GM12865 (cell line): ENCODE measurements around the gene PRLR.

Experiments used
- DNase-seq: peaks from one replicate; pipeline ENCODE4 v3.0.0; 2010; ENCODE audit warnings: low read depth
- H3K4me3 ChIP-seq: 2 replicates; pipeline ENCODE4 v1.5.1; 2011; ENCODE audit warnings: mild to moderate bottlenecking, low read depth, low read length, control low read depth
- TF ChIP-seq, protein P1 (sequence below): IDR thresholded peaks from 2 replicates; pipeline ENCODE4 v1.5.1; 2011; ENCODE audit warnings: low read length, control low read depth, low read depth, inconsistent platforms; ENCODE audit not compliant: insufficient read depth; ENCODE audit errors: missing control alignments

PRLR gene

DNA sequence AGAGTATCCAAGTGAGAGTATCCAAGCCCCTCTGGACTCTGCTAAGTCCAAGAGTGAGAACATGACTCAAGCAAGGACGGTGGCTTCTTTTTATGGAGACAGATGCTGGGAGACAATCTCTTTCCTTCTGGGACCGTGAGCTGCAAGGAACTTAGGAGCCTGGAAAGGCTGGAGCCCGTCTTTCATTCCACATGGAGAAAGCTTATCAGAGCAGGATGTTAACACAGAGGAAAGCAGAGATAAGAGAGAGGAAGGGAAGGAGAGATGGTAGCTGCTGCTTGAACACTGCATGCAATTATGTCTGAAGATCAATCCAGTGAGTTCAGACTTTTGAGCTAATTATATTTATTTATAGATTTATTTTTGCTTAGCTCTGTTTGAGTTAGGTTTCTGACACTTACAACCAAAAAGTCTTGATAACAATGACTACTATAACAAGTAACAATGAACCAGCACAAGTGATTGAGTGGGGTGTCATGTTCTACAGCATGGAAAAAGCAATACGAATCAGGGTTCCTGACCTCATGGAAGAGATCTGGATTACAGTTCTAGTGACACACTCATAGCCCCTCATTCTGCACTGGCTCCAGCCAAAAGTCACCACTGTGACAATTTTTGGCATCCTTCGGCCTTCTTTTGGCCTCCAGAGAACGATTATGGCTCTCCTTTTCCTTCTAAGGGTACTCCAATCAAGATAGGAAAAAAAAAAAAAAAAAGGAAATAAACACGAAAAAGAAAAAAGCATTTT is 71.5 kb downstream of the PRLR start:
- TF ChIP-seq, protein P1, sequence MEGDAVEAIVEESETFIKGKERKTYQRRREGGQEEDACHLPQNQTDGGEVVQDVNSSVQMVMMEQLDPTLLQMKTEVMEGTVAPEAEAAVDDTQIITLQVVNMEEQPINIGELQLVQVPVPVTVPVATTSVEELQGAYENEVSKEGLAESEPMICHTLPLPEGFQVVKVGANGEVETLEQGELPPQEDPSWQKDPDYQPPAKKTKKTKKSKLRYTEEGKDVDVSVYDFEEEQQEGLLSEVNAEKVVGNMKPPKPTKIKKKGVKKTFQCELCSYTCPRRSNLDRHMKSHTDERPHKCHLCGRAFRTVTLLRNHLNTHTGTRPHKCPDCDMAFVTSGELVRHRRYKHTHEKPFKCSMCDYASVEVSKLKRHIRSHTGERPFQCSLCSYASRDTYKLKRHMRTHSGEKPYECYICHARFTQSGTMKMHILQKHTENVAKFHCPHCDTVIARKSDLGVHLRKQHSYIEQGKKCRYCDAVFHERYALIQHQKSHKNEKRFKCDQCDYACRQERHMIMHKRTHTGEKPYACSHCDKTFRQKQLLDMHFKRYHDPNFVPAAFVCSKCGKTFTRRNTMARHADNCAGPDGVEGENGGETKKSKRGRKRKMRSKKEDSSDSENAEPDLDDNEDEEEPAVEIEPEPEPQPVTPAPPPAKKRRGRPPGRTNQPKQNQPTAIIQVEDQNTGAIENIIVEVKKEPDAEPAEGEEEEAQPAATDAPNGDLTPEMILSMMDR, result no peak
- no peak overlapping the region for H3K4me3 ChIP-seq
- no peak for DNase-seq

DNA sequence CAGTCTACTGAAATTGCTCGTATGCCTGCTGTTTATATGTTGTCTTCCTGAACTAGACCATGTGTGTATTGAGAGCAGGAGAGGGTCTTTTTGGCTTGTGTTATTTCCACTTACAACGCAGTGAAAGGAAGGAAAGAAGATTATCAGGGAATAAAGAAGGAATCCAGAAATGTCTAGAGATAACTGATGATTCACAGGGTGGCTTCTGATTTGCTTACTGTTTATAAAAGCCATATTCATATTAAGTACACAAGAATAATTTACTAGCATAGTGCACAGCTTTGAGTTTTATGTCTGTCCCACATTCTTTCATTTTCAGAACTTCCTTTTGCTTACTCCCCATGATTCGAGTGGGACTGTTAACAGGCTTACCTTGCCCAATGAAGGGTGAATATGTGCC is 72.1 kb downstream of the PRLR start:
- no peak overlapping the region for H3K4me3 ChIP-seq
- no peak for DNase-seq
- TF ChIP-seq, protein P1, result no peak

DNA sequence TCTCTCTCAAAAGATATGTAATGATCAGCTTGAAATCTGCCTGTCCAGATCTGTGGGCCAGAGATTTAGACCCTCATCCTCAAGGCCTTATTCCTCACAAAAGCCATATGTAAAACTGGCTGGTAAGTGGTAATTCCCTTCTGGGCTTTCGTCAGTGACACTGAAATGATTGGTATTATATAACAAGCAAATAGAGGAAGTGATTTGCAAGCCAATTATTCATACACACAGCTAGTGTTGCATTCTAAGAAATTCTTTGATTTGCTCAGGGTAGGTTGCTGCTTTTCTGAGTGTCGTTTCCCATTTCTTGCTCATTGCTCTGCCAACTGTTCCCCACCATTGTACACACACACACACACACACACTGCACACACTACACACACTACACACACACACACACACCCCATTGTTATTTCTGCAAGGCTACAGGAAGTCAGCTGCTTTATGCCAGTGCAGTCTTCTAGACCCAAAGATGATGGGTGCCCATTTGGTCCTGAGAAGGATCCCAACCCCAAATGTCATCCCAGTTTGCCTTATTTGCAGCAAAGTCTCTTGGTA is 76.8 kb downstream of the PRLR start:
- no peak for DNase-seq
- TF ChIP-seq, protein P1, result no peak
- no peak overlapping the region for H3K4me3 ChIP-seq

DNA sequence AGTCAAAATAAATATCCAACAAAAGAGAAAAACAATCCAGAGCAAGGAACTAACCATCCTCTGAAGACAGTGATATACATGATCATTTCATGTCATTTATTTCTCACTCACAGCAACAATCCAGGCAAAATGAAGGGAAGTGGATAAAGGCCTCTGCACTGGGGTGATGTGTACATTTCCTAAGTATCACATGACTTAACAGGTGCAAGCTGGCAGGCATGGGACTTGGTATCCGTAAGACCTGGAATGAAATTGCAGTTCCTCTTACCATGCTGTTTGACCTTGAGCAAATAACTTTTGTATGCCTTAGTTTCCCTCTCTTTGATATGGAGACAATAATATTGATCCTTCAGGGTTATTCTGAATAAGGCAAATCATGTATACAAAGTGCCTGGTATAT is 77.6 kb downstream of the PRLR start:
- H3K4me3 ChIP-seq, result no peak overlapping the region
- TF ChIP-seq, protein P1, result no peak
- no peak for DNase-seq

DNA sequence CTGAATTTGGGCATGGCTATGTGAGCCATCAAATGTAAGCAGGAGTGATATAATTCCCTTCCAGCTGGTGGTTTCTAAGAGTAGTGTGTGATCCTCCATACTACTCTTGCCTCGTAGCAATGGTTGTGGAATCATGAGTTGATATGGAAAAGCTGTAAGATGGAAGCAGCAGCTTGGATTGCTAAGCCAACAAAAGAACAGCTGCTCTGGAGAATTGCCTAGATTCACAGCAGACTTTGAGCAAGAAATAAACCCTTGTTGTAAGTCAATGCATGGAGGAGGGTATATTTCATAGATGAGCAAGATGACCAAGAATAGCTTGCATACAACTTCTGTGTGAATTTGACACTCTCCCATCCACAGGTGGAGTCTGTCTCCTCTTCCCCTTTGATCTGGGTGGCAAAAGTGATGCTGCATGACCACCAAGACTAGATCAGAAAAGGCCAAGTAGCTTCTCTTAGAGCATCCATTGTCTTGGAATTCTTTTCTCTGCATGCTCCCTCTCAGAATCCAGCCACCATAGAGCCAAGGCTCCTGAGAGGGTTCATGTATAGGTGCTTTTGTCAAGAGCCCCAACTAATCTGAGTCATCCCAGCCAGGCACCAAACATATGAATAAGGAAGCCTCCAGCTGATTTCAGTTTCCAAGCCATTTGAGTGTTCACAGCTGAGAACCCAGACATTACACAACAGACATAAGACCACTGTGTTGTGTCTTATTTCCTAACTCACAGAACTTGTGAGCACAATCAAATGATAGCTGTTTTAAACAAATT is 79.0 kb downstream of the PRLR start:
- H3K4me3 ChIP-seq, result no peak overlapping the region
- TF ChIP-seq, protein P1, result no peak
- DNase-seq, result no peak

DNA sequence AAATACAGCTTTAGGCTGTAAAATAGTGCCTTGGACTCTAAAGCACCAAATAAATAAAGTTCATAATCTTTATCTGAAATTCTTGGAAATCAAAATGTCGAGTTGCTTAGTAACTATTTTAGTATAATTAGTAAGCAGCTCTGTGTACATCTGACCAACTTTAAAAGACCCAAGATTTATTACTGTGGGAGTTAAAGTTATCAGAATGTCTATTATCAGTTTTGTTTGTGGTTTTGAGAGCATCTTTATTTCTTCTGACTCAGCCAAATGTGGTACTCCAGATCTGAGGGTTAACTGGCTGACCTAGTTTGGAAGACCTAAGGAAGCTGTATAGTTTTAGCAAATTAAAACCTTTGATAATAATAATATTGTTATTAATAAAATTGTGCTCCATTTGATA is 81.2 kb downstream of the PRLR start:
- TF ChIP-seq, protein P1, result no peak
- H3K4me3 ChIP-seq, result no peak overlapping the region

More for the DNA sequence above, 81.2 kb downstream of the PRLR start:
- DNase-seq, result no peak
